HG02678 (cell line): Measurements from ENCODE around the gene XDH.

Experiments
- ATAC-seq: cut with Tn5 transposase; IDR thresholded peaks from one replicate; pipeline ENCODE4 v1.9.1; 2021; ENCODE audit warnings: mild to moderate bottlenecking, moderate library complexity; ENCODE audit not compliant: unreplicated experiment

XDH gene

DNA sequence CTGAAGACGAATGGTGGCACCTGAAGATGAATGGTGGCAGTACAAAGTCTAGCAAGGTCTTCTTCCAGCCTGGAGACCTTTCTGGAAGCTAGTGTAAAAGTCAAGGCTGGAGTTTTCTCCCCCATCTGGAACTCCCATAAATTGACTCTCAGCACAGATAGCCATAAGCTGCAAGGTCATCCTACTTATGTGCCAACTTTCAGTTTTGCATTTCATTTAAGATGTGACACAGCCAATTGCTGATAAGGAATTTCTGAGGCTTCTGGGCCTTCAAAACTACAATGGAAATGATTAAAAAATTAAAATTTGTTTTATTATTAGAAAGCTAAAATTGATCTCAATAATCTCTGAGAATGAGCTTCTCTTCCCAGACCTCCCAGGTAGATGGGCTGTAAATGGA is 10.2 kb downstream of the XDH start:
- ATAC-seq: no peak

DNA sequence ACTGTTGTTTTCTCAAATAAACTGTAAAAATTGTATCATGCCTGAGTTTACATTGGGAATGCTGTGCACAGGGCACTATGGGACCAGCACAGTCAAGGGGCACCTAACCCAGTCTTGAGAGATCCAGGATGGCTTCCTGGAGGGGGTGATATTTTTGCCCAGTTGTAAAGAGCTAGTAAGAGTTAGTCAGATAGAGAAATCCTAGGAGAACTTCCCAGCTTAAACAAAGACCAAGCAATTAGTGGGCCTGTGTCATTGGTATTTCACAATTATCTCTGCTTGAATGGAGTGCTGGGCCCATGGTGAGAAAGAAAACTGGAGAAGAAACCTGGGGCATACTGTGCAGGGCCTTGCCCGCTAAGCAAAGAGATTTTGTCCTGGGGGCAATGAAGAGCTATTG is 12.2 kb downstream of the XDH start:
- no peak for ATAC-seq

DNA sequence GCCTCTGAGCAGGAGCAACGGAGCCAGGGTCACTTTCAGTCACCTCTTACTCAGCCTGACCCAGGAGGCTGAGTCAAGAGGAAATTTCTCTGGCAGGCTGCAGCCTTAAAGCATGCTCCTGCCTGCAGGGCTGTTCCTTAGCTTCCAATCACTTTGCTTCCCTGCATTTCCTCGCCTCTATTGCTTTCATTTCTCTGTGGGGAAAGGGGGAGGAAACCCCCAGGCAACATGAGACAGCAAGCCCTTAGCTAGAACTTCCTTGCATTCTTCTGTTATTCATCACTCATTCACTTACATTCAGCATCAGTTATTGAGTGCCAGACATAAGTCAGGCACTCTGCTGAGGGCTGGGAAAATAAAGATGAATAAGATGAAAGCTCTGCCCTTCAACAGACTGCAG is 13.0 kb downstream of the XDH start:
- ATAC-seq: no peak

DNA sequence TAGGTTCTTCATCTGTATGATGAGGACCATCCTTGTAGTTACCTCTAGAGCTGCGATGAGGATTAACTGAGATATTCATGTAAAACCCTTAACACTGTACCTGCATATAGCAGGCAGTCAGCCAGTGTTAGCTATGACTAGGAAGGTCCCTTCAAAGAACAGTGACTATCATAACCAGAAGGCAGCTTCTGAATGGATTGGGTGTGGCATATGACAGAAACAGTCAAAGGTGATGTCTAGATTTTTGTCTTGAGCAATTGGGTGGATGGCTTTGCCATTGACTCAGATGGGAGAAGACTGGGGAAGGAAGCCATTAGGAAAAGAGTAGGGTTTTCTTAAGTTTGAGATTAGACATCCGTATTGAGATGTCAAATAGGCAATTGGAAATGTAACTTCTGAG is 15.7 kb downstream of the XDH start:
- no peak for ATAC-seq

DNA sequence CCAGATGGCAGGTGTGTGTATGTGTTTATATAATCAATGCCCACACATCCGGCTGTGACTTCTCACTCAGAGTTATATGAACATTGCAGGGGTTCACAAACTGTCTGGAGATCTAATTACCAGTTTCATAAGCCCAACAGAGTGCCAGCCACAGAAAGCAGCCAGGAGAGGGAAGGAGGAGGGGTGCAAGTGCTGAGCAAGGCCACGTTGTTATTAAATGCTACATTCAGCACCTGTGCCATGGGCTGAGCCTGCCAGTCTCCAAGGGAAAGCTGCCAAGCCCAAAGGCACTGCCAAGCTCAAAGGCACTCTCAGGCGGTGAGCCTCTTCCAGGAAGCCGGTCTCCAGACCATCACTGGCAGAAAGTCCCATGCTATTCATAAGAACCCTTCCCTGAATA is 17.4 kb downstream of the XDH start:
- no peak for ATAC-seq

DNA sequence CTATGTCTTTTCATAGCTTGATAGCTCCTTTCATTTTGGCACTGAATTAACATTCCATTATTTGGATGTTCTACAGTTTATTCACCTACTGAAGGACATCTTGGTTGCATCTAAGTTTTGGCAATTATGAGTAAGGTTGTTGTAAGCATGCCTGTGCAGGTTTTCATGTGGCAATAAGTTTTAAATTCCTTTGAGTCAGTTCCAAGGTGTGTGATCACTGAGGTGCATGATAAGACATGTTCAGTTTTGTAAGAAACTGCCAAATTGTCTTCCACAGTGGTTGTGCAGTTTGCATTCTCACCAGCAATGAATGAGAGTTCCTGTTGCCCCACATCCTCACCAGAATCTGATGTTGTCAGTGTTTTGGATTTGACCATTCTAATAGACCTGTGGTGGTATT is 24.2 kb downstream of the XDH start:
- no peak for ATAC-seq

DNA sequence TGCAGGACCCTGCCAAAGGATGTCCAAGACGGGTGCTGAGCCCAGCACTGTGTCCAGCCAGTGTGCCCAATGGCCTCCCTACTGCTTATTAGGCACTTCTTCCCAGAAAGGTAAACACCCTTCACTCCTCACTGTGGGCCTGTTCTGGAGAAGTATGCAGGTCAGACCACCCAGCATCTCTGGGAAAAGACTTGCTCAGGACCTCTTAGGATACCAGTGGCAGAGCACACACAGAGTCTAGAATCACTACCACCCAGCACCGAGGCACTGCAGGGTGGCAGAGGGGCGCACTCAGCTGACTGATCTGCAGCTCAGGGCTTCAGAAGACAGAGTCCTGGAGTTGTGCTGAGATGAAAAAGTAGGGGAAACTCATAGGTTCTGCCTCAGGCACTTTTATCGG is 25.8 kb downstream of the XDH start:
- ATAC-seq: no peak

DNA sequence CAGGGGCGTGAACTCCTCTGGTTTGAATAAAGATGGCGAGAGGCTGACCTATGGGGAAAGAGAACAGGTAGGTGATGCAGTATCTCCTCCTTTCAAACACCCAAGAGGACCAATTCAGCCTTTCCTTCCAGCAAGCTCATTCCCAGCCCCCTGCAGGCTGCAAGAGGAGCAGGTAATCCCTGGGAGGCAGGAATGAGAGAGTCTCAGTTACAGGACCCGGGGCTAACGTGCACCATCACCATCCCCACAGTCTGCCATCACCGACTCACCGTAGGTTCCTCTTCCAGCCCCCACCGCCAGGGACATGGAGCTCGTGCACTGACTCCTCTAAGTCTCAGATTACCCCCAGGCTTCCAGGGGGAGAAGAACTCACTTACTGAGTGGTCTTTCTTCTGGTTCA is 26.7 kb downstream of the XDH start:
- no peak for ATAC-seq

DNA sequence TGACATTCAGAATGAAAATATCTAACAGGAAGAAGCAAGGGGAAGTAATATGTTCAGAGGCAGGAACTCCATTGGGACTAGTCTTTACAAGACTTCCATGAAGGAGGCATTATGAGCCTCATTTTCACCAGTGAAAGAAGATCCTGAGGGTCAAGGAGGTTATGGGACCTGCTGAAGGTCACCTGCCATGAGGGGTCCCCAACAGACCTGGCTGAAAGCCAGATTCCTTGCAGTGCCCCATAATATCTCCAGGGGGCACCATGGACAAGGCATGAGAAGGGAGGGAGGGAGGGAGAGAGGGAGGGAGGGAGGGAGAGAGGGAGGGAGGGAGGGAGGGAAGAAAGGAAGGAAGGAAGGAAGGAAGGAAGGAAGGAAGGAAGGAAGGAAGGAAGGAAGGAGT is 27.9 kb downstream of the XDH start:
- no peak for ATAC-seq

DNA sequence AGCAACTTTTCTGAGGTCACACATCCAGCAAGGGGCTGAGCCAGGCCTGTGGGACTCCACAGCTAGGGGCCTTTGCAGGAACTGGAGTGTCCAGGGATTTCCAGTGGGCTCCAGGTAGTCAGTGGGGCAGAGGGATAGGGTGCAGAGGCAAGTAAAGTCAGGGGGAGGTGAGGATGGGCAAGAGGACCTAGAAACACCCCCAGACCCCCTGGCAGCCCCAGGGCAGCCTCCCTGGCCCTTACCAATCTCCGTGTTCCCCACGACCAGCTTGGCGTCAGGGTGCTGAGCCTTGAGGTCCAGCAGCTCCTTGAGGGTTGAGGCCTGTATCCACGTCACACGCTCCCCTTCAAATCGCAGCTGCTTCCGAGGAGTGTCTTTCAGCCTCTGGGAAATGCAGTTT is 28.4 kb downstream of the XDH start:
- no peak for ATAC-seq

DNA sequence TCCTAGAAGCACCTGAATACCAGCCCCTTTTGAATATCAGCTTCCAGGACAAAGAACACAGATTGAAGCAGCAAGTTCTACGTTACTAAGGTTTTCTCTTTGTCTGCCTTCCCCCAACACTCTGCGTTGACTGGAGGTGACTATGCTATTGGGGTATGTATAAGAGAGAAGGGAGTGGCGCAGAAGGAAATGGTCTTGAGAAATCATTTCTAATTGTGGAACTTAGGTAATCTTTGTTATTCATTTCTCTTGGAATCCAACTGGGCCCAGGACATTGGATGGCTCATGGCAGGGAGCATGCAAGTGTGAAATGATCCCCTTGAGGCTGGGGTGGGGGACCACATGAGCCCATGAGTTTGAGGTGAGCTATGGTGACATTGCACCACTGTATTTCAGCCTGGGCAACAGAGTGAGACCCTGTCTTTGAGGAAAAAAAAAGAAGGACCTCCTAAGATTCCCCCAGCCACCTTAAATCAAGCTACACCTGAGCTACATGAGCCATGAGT is 29.7 kb downstream of the XDH start:
- ATAC-seq: no peak

DNA sequence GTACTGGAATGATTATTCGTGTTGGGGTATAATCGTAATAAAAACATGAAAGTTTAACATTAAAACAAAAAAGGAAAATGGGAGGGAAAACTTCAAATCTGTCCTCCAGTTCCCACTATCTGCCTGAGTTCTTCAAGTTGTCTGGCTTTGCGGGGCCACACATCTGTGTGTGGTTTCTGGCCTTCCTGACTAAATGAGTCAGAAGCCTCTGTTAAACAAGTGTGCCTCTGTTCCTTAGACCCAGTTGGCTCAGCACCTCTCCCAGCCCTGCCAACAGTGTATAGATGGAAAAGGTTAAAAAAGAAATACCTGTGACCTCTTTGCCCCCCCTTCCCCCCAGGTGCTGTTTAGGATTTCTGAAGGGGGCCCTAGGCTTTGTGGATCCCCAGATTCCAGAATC is 30.2 kb downstream of the XDH start:
- ATAC-seq: no peak

DNA sequence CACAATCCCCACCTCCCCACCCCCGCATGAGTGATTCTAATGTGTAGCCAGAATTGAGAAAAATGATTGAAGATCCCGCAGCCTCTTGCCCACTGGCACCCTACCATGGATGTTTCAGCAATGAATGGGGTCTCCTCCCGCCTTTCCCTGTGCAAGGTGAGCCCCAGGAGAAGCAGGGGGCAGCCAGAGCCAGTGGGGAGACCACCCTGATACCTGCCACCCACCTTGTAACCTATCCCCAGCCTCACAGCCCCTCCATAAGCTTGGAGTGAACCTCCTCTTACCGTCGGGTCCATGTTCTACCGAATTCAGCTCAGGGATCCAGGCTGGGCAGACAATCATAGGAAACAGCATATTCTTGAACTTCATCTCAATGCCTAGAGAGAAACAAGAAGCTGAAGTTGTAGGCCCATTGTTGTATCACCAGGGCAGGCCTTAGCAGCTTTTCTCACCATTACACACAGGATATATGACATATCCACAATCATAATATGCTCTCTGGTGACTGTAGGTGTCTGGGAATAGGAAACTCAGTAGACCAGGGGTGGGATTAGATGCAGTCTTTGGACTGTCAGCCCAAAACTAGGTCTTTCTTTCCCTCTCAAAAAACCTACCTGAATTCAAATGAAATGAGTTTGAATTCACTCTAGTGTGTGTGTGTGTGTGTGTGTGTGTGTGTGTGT is 30.9 kb downstream of the XDH start:
- ATAC-seq: no peak

DNA sequence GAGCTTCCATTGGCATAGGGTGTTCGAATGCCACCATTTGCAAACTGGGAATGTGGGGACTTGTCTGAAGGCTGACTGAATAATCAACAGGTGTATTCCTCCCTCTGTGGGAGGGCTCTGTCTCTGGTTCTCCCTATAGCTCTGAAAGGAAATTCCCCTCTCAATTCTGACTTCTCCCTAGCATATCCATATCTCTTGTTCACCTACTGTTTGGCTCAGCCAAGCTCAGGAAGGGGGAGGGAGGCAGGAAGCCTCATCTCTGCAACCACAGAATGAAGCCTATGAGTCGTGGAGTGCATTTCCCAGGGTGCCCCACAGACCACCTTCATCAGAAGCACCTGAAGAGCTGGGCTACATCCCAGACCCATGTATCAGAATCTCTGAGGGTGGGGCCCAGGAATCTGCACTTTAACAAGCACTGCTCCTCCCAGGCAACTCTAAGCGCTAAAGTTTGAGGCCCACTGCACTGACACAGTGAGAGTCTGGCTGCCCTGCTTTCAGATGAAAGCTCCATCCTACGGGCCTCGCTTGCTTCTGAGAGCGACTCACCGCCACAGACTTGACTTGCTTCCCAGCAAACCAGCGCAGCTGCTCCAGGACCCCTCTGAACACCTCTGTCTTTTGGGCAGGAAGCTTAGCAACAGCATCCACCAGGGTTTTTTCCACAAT is 32.0 kb downstream of the XDH start:
- ATAC-seq: no peak

DNA sequence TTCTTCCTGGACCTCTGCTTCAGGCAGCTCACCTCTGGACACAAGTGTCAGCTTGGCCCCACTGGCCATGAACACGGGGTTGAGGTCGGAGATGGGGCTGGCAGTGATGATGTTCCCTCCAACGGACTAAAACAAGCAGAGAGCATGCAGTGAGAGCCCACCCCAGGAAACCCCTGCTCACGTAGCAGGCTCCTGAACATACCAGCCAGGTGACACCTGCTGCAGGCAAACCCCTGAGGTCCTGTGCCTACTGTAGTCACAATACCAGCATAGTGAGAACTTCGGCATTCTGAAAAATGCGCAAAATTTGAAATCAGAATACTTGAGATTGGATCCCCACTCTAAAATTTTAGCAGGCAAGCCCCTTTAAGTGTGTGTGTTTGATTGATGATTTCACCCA is 32.9 kb downstream of the XDH start:
- no peak for ATAC-seq

DNA sequence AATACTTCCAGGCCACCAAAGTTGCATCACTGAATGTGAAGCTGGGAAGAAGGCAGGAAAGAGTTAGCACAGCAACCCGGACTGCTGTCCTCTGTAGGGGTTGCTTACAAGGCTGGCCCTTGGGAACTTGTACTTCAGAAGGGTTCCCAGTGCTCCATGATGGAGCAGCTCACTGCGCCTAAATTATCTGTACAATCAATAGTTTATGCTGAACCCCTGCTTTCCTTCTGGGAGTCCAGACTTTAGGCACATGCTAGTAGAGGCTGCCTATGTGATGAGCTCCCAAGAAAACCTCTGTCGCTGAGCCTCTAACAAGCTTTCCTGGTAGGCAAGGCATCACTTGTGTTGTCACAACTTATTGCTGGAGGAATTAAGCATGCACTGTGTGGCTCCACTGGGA is 34.3 kb downstream of the XDH start:
- no peak for ATAC-seq

DNA sequence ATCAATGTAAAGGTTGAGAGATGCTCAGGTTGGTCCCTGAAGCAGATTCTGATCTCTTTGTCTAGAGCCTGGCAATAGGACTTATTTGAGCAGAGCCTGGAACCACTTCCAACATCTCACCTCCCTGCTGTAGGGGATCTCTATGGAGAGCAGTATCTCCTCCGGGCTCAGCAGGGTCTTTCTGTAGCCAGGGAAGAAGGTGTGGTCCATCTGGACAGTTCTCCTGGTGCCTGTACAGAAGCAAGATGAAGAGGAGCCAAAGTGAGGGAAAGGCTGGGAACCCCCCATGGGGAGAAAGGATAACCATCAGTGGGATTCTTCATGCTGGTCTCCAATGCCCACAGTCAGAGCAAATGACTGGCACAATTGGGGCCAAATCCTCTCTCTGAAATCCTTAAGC is 34.8 kb downstream of the XDH start:
- ATAC-seq: no peak

DNA sequence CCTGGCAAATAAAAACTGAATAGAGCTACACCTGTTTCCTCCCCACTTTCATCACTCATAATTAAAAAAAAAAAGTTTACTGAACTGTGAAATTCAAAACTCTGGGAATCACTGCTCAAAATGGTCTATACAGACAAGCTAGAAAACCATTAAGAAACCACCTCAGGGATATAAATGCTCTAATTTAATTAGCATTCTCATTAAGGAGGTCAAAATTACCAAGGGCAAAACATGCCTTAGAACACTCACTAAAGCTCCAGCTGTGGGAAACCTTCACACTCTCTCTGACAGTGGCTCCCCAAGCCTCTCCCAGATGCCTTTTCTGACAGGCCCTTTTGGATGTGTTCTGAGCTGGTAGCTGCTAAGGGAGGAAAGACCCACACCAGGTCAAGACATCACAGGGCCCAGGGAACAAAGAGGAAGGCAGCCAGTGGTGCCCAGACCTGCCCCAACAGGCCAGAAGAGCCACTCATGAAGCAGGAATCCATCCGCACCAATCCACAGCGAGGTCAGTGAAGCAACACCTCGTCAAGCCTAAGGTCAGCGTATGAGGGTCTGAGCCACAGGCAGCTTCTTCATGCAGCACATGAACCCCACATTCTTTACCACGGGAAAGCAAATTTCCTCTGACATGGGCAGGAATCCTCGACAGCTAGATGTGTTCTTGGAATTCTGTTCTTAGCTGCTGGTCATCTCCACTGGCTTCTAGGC is 35.6 kb downstream of the XDH start:
- no peak for ATAC-seq

DNA sequence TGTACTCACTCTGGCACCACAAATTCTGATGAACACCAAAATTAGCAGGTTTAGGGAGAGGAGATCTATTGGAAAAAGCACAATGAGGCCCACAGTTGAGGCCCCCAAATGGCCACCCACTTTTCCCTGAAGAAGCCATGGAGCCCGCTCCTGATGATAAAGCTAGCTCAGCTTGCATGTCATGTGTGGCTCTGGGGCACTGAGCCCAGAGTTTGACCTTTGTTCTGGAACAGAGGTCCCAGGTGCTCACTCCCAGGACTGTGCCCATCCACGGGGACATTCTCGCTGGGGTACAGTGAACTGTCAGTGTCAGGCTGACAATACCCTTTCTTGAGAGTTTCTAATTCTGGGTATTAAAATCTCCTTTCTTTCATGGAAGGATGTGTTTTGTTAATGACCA is 36.2 kb downstream of the XDH start:
- ATAC-seq: no peak

DNA sequence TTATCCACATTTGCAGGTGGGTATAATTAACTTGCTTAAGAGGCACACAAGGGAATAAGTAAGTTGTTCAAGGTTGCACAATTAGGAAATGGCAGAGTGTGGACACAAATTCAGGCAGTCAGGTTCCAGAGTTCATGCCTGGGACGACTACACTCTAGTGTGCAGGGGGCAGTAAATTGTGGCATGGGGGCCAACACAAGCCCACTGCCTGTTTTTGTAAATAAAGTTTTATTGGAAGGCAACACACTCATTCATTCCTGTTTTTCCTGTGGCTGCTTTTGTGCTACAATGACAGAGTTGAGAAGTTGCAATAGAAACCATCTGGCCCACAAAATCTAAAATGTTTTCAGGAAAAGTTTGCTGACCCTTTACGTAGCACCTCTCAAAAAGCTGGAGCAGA is 41.4 kb downstream of the XDH start:
- ATAC-seq: no peak

DNA sequence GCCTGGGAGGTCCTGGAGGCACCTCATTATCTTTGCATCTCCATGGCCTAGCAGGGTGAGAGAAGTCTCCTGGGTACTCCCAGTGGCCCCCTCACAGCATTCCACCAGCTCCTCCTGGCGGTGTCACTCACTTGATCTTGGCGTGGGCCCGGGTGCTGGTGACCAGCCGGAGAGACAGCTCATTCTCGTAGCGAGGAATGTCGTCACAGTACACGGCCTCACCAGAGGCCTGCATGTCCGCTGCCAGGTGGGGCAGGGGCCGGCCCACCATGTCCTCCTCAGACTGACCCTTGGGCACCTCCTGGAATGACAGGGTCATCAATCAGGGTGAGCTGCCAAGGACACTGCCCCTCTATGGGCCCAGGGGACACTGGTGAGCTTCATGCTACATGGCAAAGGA is 42.4 kb downstream of the XDH start:
- ATAC-seq: no peak

DNA sequence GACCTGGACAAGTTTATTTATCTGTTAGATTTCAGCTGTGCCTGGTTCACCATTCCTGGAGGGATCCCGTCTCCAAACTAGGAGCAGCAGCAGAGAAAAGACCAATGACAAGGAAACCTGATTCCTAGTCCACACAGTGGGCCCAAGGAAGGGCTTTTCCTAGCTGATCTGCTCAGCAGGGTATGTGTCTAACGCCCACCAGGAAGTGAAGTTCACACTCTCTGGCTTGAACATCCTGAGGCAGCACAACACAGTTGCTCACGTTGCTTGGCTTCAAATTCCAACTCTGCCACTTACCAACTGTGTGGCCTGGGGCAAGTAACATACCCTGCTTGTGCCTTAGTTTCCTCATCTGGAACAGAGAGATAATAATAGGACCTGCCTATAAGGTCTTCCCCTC is 42.9 kb downstream of the XDH start:
- no peak for ATAC-seq
